HG03575 (cell line): Measurements from ENCODE around the gene TNKS1BP1.
"Not testable (repeated sequence)": the region's sequence is repeated elsewhere in the genome, so short reads cannot be mapped to it uniquely, and the experiment has no call there.

ENCODE experiments used
- ATAC-seq: cut with Tn5 transposase; IDR thresholded peaks from one replicate; pipeline ENCODE4 v1.9.1; 2021; ENCODE audit not compliant: unreplicated experiment, insufficient number of reproducible peaks, low FRiP score; ENCODE audit errors: extremely low read depth

TNKS1BP1 gene

GRCh38 chr11:57301711-57302423, 22.9 kb downstream of the TNKS1BP1 start:
- ATAC-seq = no peak

GRCh38 chr11:57300785-57301184, 24.0 kb downstream of the TNKS1BP1 start:
- no peak for ATAC-seq

GRCh38 chr11:57299150-57299737, 25.5 kb downstream of the TNKS1BP1 start:
- ATAC-seq = no peak

- ATAC-seq = no peak
Measured at GRCh38 chr11:57297221-57297620, 27.5 kb downstream of the TNKS1BP1 start.

- not testable (repeated sequence) for ATAC-seq
Measured at GRCh38 chr11:57296205-57296604, 28.5 kb downstream of the TNKS1BP1 start.

GRCh38 chr11:57294225-57295131, 30.3 kb downstream of the TNKS1BP1 start:
- no peak for ATAC-seq

GRCh38 chr11:57290288-57290687, 34.5 kb downstream of the TNKS1BP1 start:
- no peak for ATAC-seq

- ATAC-seq = no peak
Measured at GRCh38 chr11:57288771-57289579, 35.8 kb downstream of the TNKS1BP1 start.

- ATAC-seq = no peak
Measured at GRCh38 chr11:57287884-57288283, 36.9 kb downstream of the TNKS1BP1 start.

GRCh38 chr11:57283231-57283990, 41.3 kb downstream of the TNKS1BP1 start:
- ATAC-seq = no peak

GRCh38 chr11:57281546-57281945, 43.2 kb downstream of the TNKS1BP1 start:
- not testable (repeated sequence) for ATAC-seq

- no peak for ATAC-seq
Measured at GRCh38 chr11:57279116-57279515, 45.6 kb downstream of the TNKS1BP1 start.

GRCh38 chr11:57278721-57279095, 46.0 kb downstream of the TNKS1BP1 start:
- ATAC-seq = no peak

GRCh38 chr11:57277845-57278720, 46.7 kb downstream of the TNKS1BP1 start:
- ATAC-seq = no peak

GRCh38 chr11:57276971-57277675, 47.6 kb downstream of the TNKS1BP1 start:
- ATAC-seq = no peak

GRCh38 chr11:57276169-57276970, 48.4 kb downstream of the TNKS1BP1 start:
- no peak for ATAC-seq
